Panc1 (cell line): ENCODE data around the gene HLA-DOB. TPM values are rescaled to one million over a fixed set of nuclear protein-coding genes. Genes with fewer than 3 reads are reported as not detected.
"Not testable (repeated sequence)": the region's sequence is repeated elsewhere in the genome, so short reads cannot be mapped to it uniquely, and the experiment has no call there.

Experiments used
- ATAC-seq: fragments of 200-7000 bp; cut with Tn5 transposase; 2 replicates; pipeline ENCODE4 v1.9.1; 2020; ENCODE audit warnings: mild to moderate bottlenecking, moderate library complexity
- BruUV-seq: library from RNA; stranded (reverse); fragments of 400-500 nt; replicated peaks from 2 replicates; lab custom pipeline; 2021; lab: Mats Ljungman, UMichigan
- CTCF ChIA-PET: fragments of 300-600 bp; sonication (Branson Sonifier 250); formaldehyde crosslinking; loops from one replicate; lab custom pipeline; 2022; ENCODE audit warnings: antibody characterized with exemption; lab: Charles Lee
- POLR2A ChIA-PET: fragments of 300-600 bp; sonication (Branson Sonifier 250); formaldehyde crosslinking; loops from one replicate; lab custom pipeline; 2022; ENCODE audit warnings: antibody characterized with exemption; lab: Charles Lee
- DNase-seq: peaks from one replicate; pipeline ENCODE4 v3.0.0-alpha.2; 2010; ENCODE audit warnings: low read depth, low spot score
- H3K27ac ChIP-seq: 2 replicates; pipeline ENCODE4 v1.5.1; 2011; ENCODE audit warnings: mild to moderate bottlenecking, low read length, inconsistent platforms
- H3K27me3 ChIP-seq: fragments of 200-500 bp; sonication (Bioruptor generic); 2 replicates; pipeline ENCODE4 v1.6.0; 2014; ENCODE audit warnings: low read length, inconsistent platforms; ENCODE audit not compliant: control insufficient read depth, insufficient read depth
- H3K36me3 ChIP-seq: fragments of 200-500 bp; sonication (Bioruptor generic); 2 replicates; pipeline ENCODE4 v1.5.1; 2014; ENCODE audit warnings: inconsistent platforms, mild to moderate bottlenecking, low read length, moderate library complexity; ENCODE audit not compliant: control insufficient read depth, insufficient read depth
- H3K4me1 ChIP-seq: 2 replicates; pipeline ENCODE4 v1.5.1; 2011; ENCODE audit warnings: inconsistent platforms, mild to moderate bottlenecking, low read length, moderate library complexity; ENCODE audit not compliant: control insufficient read depth, insufficient read depth
- H3K4me3 ChIP-seq, 2 experiments: 2 replicates each; pipeline ENCODE4 v1.5.1; 2011 to 2012; ENCODE audit warnings: low read depth in 2 of 2, low read length in 2 of 2, mild to moderate bottlenecking in 2 of 2, inconsistent platforms in 1 of 2, moderate library complexity in 1 of 2
- H3K9me3 ChIP-seq: fragments of 200-500 bp; sonication (Bioruptor generic); 2 replicates; pipeline ENCODE4 v1.5.1; 2014; ENCODE audit warnings: low read depth, mild to moderate bottlenecking, inconsistent platforms, low read length, moderate library complexity; ENCODE audit not compliant: control insufficient read depth, insufficient read depth
- CTCF ChIP-seq: fragments of 450-650 bp; IDR thresholded peaks from 2 replicates; pipeline ENCODE4 v1.5.1; 2017; ENCODE audit warnings: mild to moderate bottlenecking
- POLR2AphosphoS5 ChIP-seq: IDR thresholded peaks from 2 replicates; pipeline ENCODE4 v1.6.1; 2012; ENCODE audit warnings: mild to moderate bottlenecking, low read depth, low read length, moderate library complexity
- REST ChIP-seq, 2 experiments: IDR thresholded peaks; 2 replicates each; pipeline ENCODE4 v1.6.1; 2011 to 2012; ENCODE audit warnings: low read depth in 2 of 2, control low read depth in 1 of 2, low read length in 1 of 2, mild to moderate bottlenecking in 1 of 2, moderate library complexity in 1 of 2; ENCODE audit not compliant: insufficient read depth in 1 of 2
- SIN3A ChIP-seq: IDR thresholded peaks from 2 replicates; pipeline ENCODE4 v1.6.1; 2012; ENCODE audit warnings: low read depth, mild to moderate bottlenecking, low read length, moderate library complexity, borderline replicate concordance; ENCODE audit not compliant: insufficient read depth
- TCF7L2 ChIP-seq: IDR thresholded peaks from 2 replicates; pipeline ENCODE4 v1.6.1; 2011; ENCODE audit warnings: mild to moderate bottlenecking, low read depth, low read length, inconsistent platforms
- in situ Hi-C: cut with HindIII; loops from 2 replicates; pipeline ENCODE4 v1.10.0; 2016; ENCODE audit warnings: low sequenced_read_pairs, low pct_unique_long_range_greater_than_20kb
- intact Hi-C: fragments of 100-400 bp; cut with micrococcal nuclease; formaldehyde crosslinking; loops from one replicate; pipeline ENCODE4 v1.10.0; 2022; ENCODE audit not compliant: unreplicated experiment
- total RNA-seq: library from RNA; stranded (reverse); gene quantifications from one replicate; pipeline ENCODE4 v1.2.1, GENCODE V29; 2021; ENCODE audit not compliant: unreplicated experiment

The HLA-DOB gene
- total RNA-seq, 1 experiment from 2014 or later: 0.39 TPM

- H3K9me3 ChIP-seq: no peaks in the 10 kb centered on the region
- POLR2A ChIA-PET: no interaction called here
- DNase-seq (no peak), ATAC-seq (no peak)
- TF ChIP-seq REST (IDR thresholded peaks at IDR 0.05; ENCODE audit: insufficient read depth in 1 of 2, low read depth in 2 of 2, low read length in 1 of 2) (no peak), POLR2AphosphoS5 (no peak), CTCF (no peak), SIN3A (no peak), TCF7L2 (no peak)
- no peak overlapping the region for H3K27ac ChIP-seq
- no peak overlapping the region for H3K4me3 ChIP-seq
- BruUV-seq: no TSS peak
- H3K27me3 ChIP-seq: peaks cover 7% of the 10 kb centered on the region; the same call in 1 of the 2 replicates
- CTCF ChIA-PET: no interaction called here
- no peaks in the 10 kb centered on the region for H3K36me3 ChIP-seq
- intact Hi-C loops (no loop called here), in situ Hi-C loops (no loop called here)
- H3K4me1 ChIP-seq: no peaks in the 10 kb centered on the region
These were observed 7.6 kb downstream of the HLA-DOB start for GRCh38 chr6:32809171-32809570.

- no peak for DNase-seq
- intact Hi-C loops: no loop called here
- Histone ChIP-seq H3K4me3 (no peak overlapping the region), H3K36me3 (no peaks in the 10 kb centered on the region), H3K27ac (no peak overlapping the region), H3K9me3 (no peaks in the 10 kb centered on the region), H3K27me3 (peaks cover 8% of the 10 kb centered on the region), H3K4me1 (no peaks in the 10 kb centered on the region)
- ChIA-PET POLR2A (no interaction called here), CTCF (no interaction called here)
- TF ChIP-seq CTCF: no peak
- no peak for TF ChIP-seq TCF7L2
- TF ChIP-seq REST (IDR thresholded peaks at IDR 0.05; ENCODE audit: insufficient read depth in 1 of 2, low read depth in 2 of 2, low read length in 1 of 2): no peak
- TF ChIP-seq POLR2AphosphoS5: no peak
- TF ChIP-seq SIN3A: no peak
- BruUV-seq: no TSS peak
- in situ Hi-C loops: no loop called here
- ATAC-seq: no peak
These were observed 9.7 kb downstream of the HLA-DOB start for GRCh38 chr6:32807020-32807580.

GRCh38 chr6:32805404-32805803 is 11.4 kb downstream of the HLA-DOB start:
- CTCF ChIA-PET: not testable (repeated sequence)

More at GRCh38 chr6:32805404-32805803, 11.4 kb downstream of the HLA-DOB start:
- peaks cover 20% of the 10 kb centered on the region for H3K27me3 ChIP-seq
- H3K4me1 ChIP-seq, POLR2A ChIA-PET, intact Hi-C loops, H3K4me3 ChIP-seq, H3K36me3 ChIP-seq, ATAC-seq, DNase-seq, H3K9me3 ChIP-seq, H3K27ac ChIP-seq, BruUV-seq, in situ Hi-C loops: not testable (repeated sequence)
